HG02642 (cell line): ENCODE data around the gene OR4D9.

ENCODE experiments used
- ATAC-seq: cut with Tn5 transposase; IDR thresholded peaks from one replicate; pipeline ENCODE4 v1.9.1; 2021; ENCODE audit warnings: mild to moderate bottlenecking; ENCODE audit not compliant: unreplicated experiment, poor library complexity

The OR4D9 gene

DNA sequence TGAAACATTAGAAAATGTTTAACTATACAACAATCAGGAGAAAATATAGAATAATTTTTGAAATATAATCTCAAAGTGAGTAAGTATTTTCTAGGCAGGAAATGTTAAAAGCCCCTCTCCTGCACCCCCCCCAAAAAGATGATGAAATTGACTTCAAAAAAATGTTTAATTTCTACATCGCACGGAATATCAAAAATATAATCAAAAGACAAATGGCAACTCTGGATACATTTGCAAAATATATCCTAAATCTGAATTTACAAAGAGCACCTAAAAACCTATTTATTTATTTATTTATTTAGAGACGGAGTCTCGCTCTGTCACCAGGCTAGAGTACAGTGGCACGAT is 36.9 kb downstream of the OR4D9 start:
- ATAC-seq = no peak

DNA sequence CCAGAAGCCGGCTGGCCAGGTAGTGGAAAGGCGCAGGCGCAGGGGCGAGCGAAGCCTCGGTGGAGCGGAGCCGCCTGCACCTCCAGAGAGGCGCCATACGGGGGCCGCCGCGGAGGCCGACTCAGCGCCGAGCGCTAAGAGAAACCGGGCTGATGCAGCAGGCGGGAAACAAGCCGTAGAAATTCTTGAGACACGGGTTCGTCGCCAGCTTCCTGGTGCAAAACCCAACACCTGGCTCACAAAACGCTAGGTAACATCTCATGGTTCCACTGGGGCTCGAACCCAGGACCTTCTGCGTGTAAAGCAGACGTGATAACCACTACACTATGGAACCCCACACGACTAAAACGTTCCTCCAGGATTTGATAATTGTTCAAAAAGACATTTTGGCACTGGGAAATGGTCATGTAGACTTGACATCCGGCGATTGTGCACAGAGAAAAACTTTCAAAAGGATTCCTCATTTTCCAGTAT is 39.1 kb downstream of the OR4D9 start:
- ATAC-seq = peak; percentile 96

DNA sequence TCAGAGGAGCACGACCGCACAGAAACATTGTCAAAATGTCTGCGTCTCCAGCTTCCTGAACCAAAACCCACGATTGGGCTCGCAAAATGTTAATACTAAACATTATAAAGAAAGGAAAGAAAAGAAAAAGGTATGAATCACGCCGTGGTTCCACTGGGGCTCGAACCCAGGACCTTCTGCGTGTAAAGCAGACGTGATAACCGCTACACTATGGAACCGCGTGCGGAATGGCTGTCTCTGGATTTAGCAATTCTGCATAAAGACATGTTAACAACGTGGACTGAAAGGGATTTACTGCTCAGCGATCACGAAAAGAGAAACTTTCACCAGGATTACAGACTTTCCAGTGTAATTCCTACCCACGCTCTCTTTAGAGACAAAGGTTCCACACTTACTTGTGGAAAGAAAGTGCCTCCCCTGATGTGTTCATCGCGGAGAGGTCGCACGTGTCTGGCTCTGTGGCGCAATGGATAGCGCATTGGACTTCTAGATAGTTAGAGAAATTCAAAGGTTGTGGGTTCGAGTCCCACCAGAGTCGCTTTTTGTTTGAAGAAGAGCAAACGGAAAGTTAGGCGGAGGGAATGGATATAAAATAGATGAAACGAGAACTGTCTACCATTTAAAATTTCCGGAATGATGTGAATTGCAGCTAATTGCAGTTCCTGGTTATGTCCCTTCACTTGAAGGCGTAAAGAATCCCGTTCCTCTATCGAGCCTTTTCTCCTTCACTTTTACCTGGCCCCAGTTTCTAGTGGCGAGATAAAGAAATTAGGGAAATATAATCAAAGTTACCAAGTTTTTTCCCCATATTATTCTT is 39.7 kb downstream of the OR4D9 start:
- peak; percentile 45 for ATAC-seq

GRCh38 chr11:59551659-59552521 is 40.6 kb downstream of the OR4D9 start:
- ATAC-seq = no peak

DNA sequence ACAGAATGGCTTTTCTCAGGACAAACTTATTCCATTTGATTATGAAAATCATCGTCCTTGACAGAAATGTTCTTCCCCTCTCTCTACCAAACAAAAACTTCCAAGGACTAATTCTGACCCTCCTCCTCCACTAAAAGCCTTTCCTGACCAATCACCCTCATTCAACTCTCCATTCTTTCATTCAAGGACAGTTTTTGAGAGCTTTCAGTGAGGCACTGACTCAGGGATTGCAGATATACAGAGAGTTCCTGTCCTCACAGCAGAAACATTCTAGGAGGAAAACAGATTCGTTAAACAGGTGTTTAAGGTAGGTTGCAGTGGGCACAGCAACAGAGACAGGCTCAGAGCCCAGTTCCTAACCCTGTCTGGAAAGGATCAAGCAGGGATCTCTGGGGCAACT is 41.5 kb downstream of the OR4D9 start:
- no peak for ATAC-seq

GRCh38 chr11:59553323-59553722 is 42.0 kb downstream of the OR4D9 start:
- ATAC-seq = no peak

GRCh38 chr11:59555601-59556114 is 44.3 kb downstream of the OR4D9 start:
- ATAC-seq = no peak

DNA sequence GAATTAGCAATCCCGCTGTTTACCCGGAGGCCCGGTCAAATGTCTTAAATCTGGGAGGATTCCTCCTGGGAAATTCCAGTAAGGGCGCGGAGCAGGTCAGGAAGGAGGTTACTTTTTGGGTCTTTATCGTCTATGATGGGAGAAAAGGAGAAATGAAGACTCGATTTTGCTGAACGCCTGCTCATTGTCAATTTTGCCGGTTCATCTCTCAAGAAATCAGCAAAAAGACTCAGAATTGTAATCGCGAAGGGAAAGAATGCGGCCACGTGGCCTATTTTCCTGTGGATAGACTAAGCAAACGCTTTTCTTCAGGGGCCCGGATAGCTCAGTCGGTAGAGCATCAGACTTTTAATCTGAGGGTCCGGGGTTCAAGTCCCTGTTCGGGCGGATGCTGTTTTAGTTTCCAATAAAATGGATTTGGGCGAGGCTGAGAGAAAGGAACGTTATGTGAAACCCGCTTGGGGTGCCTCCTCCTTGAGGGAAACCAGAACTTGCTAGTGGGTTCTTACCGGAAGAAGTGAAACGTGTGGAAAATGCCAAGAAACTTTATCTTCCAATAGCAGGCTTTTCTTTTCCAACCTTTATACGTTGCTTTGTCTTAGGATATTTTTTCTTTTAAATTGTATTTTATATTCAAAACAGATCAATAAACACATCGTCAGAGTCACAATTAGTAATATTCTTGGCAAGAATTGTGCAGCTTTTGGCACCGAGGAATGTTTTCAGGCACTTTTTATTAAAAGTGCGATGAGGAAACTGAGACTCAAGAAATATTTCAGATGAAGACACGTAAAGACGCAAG is 45.0 kb downstream of the OR4D9 start:
- peak; percentile 39 for ATAC-seq

- peak; percentile 9 for ATAC-seq
Measured at GRCh38 chr11:59556917-59557348, 45.6 kb downstream of the OR4D9 start.

GRCh38 chr11:59558270-59558643 is 46.9 kb downstream of the OR4D9 start:
- ATAC-seq = no peak

DNA sequence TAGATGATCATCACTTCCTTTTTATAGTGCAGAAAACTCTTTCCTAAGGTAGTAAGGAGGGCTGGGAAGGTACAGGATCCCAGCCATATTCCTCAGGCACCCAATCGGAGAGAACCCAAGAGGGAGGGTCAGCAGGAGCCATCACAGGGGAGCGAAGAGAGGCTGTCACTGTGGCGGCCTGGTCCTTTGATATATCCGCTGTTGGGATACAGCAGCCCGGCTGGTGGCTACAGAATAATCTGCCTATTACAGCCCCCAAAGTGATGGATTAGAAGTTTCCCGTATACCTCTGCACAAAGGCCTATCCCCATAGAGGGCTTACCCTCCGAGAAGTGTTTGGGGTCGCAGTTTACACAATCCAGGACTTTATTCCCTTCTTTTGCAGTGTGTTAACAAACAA is 48.5 kb downstream of the OR4D9 start:
- peak; percentile 1 for ATAC-seq

DNA sequence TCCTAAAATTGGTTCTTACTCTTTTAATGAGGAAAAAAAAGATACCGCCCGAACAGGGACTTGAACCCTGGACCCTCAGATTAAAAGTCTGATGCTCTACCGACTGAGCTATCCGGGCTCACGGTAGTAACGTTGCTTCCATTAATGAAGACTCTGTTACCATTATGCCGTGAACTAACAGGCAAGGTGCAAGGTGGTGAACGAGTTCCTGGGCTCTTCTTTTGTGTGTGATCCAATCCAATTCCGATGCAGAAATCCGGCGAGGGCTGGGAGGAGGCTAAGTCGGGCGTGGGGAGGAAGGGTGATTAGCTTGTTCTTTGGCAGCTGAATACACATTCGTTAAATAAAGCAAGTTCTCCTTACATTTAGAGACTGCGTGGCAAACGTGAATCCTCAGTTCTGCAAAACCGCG is 49.0 kb downstream of the OR4D9 start:
- peak; percentile 35 for ATAC-seq

DNA sequence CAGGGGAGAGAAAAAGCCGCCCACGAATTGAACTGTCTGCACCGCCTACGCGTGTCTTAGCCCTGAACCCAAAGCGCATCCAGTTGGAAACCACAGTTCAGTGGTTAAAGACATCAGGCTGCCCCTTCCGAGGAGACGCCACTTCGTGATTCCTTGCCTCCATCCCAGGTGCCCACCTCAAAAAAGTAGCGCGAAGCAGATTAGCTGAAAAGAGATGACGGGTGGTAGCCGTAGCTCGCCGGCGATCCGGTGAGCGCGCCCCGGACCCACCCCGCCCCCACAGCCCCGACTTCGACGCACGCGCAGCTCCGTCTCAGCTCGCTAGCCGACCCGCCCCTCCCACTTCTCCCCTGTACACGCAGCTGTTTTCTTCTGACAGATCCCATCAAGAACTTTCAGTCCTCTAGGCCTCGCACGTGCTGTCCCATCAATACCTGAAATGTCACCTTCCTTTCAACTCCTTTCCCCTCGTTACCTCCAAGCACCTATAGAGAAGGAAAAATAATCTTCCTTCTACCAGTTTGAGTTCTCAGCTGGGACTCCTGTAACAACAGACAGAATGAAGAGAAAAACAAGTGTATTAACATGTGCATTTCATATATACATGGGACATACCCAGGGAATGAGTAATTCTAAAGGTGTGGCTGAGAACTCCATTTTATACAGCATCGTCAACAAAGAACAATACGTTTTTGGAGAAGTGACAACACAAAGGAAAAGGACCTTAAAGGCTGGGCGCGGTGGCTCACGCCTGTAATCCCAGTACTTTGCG is 49.5 kb downstream of the OR4D9 start:
- ATAC-seq = peak; percentile 54

DNA sequence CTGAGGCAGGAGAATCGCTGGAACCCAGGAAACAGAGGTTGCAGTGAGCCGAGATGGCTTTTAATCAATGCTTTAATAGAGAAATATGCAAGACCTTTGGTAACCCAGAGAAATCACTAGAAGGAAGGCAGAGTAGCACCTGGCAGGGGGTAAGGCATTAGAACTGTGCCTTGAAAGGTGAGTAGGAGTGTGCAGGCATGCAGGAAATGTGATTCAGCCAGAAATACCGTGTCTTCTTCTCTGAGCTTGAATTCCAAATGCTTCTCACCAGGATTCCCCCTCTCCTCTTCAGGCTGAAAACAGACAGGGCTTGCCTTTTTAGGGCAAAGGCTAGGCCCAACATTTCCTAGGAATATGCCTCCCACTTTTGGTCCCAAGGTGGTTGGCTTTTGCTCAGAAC is 51.0 kb downstream of the OR4D9 start:
- ATAC-seq = no peak
